HEK293 (cell line): ENCODE results near the gene ST7.

Experiments
- GLI4 ChIP-seq: fragments of 450-650 bp; formaldehyde crosslinking; IDR thresholded peaks from 2 replicates; pipeline ENCODE4 v1.5.1; 2016; ENCODE audit warnings: missing biosample characterization, missing genetic modification characterization
- OVOL3 ChIP-seq: fragments of 450-650 bp; formaldehyde crosslinking; IDR thresholded peaks from 2 replicates; pipeline ENCODE4 v1.5.1; 2016; ENCODE audit warnings: missing biosample characterization, missing genetic modification characterization
- ZNF184 ChIP-seq: fragments of 450-650 bp; IDR thresholded peaks from 2 replicates; pipeline ENCODE4 v1.5.1; 2018; ENCODE audit warnings: missing biosample characterization, mild to moderate bottlenecking, missing genetic modification characterization
- ZNF350 ChIP-seq: fragments of 450-650 bp; formaldehyde crosslinking; IDR thresholded peaks from 2 replicates; pipeline ENCODE4 v1.5.0; 2017; ENCODE audit warnings: missing biosample characterization, mild to moderate bottlenecking, missing genetic modification characterization
- ZNF394 ChIP-seq: fragments of 450-650 bp; formaldehyde crosslinking; IDR thresholded peaks from 2 replicates; pipeline ENCODE4 v1.5.1; 2016; ENCODE audit warnings: missing biosample characterization, missing genetic modification characterization, mild to moderate bottlenecking, moderate library complexity, borderline replicate concordance
- ZNF561 ChIP-seq: fragments of 450-650 bp; IDR thresholded peaks from 2 replicates; pipeline ENCODE4 v1.5.1; 2018; ENCODE audit warnings: missing biosample characterization, missing genetic modification characterization, borderline replicate concordance
- ZNF626 ChIP-seq: fragments of 450-650 bp; sonication (Bioruptor Pico); formaldehyde crosslinking; IDR thresholded peaks from 2 replicates; pipeline ENCODE4 v1.5.1; 2018; ENCODE audit warnings: missing biosample characterization, missing genetic modification characterization, inconsistent platforms
- ZNF776 ChIP-seq: fragments of 450-650 bp; formaldehyde crosslinking; IDR thresholded peaks from 2 replicates; pipeline ENCODE4 v1.5.0; 2017; ENCODE audit warnings: missing biosample characterization, missing genetic modification characterization, borderline replicate concordance
- ZSCAN23 ChIP-seq: fragments of 450-650 bp; formaldehyde crosslinking; IDR thresholded peaks from 2 replicates; pipeline ENCODE4 v1.5.1; 2016; ENCODE audit warnings: missing biosample characterization, missing genetic modification characterization
- TF ChIP-seq, protein P1 (sequence below): fragments of 450-650 bp; formaldehyde crosslinking; IDR thresholded peaks from 2 replicates; pipeline ENCODE4 v1.5.1; 2016; ENCODE audit warnings: missing biosample characterization, missing genetic modification characterization
- TF ChIP-seq, protein P2 (sequence below): fragments of 450-650 bp; formaldehyde crosslinking; IDR thresholded peaks from 2 replicates; pipeline ENCODE4 v1.5.1; 2016; ENCODE audit warnings: missing biosample characterization, missing genetic modification characterization, low read depth
- TF ChIP-seq, protein P3 (sequence below): fragments of 450-650 bp; formaldehyde crosslinking; IDR thresholded peaks from 2 replicates; pipeline ENCODE4 v1.5.1; 2016; ENCODE audit warnings: missing biosample characterization, missing genetic modification characterization
- TF ChIP-seq, protein P4 (sequence below): fragments of 450-650 bp; formaldehyde crosslinking; IDR thresholded peaks from 2 replicates; pipeline ENCODE4 v1.5.1; 2017; ENCODE audit warnings: missing biosample characterization, missing genetic modification characterization
- TF ChIP-seq, protein P5 (sequence below): fragments of 450-650 bp; IDR thresholded peaks from 2 replicates; pipeline ENCODE4 v1.5.1; 2018; ENCODE audit warnings: missing biosample characterization, missing genetic modification characterization

DNA sequence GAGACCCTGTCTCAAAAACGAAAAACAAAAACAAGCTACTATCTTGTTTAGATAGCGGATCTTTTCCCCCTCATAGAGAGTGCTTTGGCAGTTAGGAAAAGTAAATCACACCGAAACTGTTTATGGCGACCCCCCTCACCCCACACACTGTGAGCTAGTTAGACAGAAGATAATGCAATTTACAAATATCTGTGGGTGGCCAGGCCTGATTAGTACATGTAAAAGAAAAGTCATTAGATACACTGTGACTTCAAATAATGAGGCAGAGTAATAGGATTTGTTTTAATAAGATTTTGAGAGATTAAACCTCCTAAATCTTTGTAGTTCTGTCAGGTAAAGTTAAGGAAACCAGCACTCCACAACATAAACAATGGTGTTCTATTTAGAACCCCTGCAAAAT, 121.1 kb downstream of the ST7 start:
- TF ChIP-seq ZNF776 (no peak), OVOL3 (tag by site-specific recombination) (no peak), ZSCAN23 (tag by site-specific recombination) (no peak), GLI4 (tag by site-specific recombination) (no peak), ZNF184 (tag by site-specific recombination) (no peak), ZNF561 (tag by site-specific recombination) (no peak), ZNF626 (tag by site-specific recombination) (no peak), ZNF350 (no peak), ZNF394 (no peak)
- TF ChIP-seq, protein P1, sequence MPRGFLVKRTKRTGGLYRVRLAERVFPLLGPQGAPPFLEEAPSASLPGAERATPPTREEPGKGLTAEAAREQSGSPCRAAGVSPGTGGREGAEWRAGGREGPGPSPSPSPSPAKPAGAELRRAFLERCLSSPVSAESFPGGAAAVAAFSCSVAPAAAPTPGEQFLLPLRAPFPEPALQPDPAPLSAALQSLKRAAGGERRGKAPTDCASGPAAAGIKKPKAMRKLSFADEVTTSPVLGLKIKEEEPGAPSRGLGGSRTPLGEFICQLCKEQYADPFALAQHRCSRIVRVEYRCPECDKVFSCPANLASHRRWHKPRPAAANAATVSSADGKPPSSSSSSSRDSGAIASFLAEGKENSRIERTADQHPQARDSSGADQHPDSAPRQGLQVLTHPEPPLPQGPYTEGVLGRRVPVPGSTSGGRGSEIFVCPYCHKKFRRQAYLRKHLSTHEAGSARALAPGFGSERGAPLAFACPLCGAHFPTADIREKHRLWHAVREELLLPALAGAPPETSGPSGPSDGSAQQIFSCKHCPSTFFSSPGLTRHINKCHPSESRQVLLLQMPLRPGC (tag by site-specific recombination): no peak
- TF ChIP-seq, protein P2, sequence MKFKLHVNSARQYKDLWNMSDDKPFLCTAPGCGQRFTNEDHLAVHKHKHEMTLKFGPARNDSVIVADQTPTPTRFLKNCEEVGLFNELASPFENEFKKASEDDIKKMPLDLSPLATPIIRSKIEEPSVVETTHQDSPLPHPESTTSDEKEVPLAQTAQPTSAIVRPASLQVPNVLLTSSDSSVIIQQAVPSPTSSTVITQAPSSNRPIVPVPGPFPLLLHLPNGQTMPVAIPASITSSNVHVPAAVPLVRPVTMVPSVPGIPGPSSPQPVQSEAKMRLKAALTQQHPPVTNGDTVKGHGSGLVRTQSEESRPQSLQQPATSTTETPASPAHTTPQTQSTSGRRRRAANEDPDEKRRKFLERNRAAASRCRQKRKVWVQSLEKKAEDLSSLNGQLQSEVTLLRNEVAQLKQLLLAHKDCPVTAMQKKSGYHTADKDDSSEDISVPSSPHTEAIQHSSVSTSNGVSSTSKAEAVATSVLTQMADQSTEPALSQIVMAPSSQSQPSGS (tag by site-specific recombination): no peak
- TF ChIP-seq, protein P3, sequence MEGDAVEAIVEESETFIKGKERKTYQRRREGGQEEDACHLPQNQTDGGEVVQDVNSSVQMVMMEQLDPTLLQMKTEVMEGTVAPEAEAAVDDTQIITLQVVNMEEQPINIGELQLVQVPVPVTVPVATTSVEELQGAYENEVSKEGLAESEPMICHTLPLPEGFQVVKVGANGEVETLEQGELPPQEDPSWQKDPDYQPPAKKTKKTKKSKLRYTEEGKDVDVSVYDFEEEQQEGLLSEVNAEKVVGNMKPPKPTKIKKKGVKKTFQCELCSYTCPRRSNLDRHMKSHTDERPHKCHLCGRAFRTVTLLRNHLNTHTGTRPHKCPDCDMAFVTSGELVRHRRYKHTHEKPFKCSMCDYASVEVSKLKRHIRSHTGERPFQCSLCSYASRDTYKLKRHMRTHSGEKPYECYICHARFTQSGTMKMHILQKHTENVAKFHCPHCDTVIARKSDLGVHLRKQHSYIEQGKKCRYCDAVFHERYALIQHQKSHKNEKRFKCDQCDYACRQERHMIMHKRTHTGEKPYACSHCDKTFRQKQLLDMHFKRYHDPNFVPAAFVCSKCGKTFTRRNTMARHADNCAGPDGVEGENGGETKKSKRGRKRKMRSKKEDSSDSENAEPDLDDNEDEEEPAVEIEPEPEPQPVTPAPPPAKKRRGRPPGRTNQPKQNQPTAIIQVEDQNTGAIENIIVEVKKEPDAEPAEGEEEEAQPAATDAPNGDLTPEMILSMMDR (tag by site-specific recombination): no peak
- TF ChIP-seq, protein P4, sequence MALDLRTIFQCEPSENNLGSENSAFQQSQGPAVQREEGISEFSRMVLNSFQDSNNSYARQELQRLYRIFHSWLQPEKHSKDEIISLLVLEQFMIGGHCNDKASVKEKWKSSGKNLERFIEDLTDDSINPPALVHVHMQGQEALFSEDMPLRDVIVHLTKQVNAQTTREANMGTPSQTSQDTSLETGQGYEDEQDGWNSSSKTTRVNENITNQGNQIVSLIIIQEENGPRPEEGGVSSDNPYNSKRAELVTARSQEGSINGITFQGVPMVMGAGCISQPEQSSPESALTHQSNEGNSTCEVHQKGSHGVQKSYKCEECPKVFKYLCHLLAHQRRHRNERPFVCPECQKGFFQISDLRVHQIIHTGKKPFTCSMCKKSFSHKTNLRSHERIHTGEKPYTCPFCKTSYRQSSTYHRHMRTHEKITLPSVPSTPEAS (tag by site-specific recombination): no peak
- TF ChIP-seq, protein P5, sequence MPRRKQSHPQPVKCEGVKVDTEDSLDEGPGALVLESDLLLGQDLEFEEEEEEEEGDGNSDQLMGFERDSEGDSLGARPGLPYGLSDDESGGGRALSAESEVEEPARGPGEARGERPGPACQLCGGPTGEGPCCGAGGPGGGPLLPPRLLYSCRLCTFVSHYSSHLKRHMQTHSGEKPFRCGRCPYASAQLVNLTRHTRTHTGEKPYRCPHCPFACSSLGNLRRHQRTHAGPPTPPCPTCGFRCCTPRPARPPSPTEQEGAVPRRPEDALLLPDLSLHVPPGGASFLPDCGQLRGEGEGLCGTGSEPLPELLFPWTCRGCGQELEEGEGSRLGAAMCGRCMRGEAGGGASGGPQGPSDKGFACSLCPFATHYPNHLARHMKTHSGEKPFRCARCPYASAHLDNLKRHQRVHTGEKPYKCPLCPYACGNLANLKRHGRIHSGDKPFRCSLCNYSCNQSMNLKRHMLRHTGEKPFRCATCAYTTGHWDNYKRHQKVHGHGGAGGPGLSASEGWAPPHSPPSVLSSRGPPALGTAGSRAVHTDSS (tag by site-specific recombination): no peak
